G401.6 (cell line): Measurements from ENCODE around the gene TCP1.
A peak's percentile ranks its signal among the peaks of the same experiment; 100 is the strongest.
"Not testable (repeated sequence)": the region's sequence is repeated elsewhere in the genome, so short reads cannot be mapped to it uniquely, and the experiment has no call there.

Experiments used
- FAIRE-seq: peaks from 2 replicates; lab custom pipeline; 2012; peaks lifted over from hg19 to GRCh38; lab: Jason Lieb, UNC

Gene TCP1

GRCh38 chr6:159789377-159790148 is at the start of gene TCP1:
Gene TCP1, minus strand, starts transcription at chr6:159789602. Its CDS starts 134 bp downstream, at chr6:159789468.
- peak; percentile 97 for FAIRE-seq

- FAIRE-seq: no peak
These were observed 48.8 kb upstream of the TCP1 start for GRCh38 chr6:159838020-159838744.

GRCh38 chr6:159837511-159837910 is 48.1 kb upstream of the TCP1 start:
- FAIRE-seq: no peak

- FAIRE-seq: no peak
These were observed 47.5 kb upstream of the TCP1 start for GRCh38 chr6:159836718-159837490.

GRCh38 chr6:159833997-159834603 is 44.7 kb upstream of the TCP1 start:
- FAIRE-seq: no peak

GRCh38 chr6:159833556-159833955 is 44.2 kb upstream of the TCP1 start:
- no peak for FAIRE-seq

- FAIRE-seq: no peak
These were observed 43.5 kb upstream of the TCP1 start for GRCh38 chr6:159832946-159833345.

GRCh38 chr6:159831373-159831679 is 41.9 kb upstream of the TCP1 start:
- FAIRE-seq: no peak

GRCh38 chr6:159830501-159831372 is 41.3 kb upstream of the TCP1 start:
- FAIRE-seq: no peak

- FAIRE-seq: no peak
These were observed 40.1 kb upstream of the TCP1 start for GRCh38 chr6:159829526-159829925.

- no peak for FAIRE-seq
These were observed 38.7 kb upstream of the TCP1 start for GRCh38 chr6:159828074-159828473.

GRCh38 chr6:159826968-159827647 is 37.7 kb upstream of the TCP1 start:
- FAIRE-seq: no peak

- FAIRE-seq: no peak
These were observed 36.6 kb upstream of the TCP1 start for GRCh38 chr6:159826004-159826403.

- FAIRE-seq: not testable (repeated sequence)
These were observed 35.3 kb upstream of the TCP1 start for GRCh38 chr6:159824690-159825089.

GRCh38 chr6:159823953-159824352 is 34.6 kb upstream of the TCP1 start:
- no peak for FAIRE-seq

GRCh38 chr6:159821726-159822125 is 32.3 kb upstream of the TCP1 start:
- FAIRE-seq: no peak

GRCh38 chr6:159821122-159821521 is 31.7 kb upstream of the TCP1 start:
- no peak for FAIRE-seq

GRCh38 chr6:159819932-159820640 is 30.7 kb upstream of the TCP1 start:
- no peak for FAIRE-seq

- FAIRE-seq: no peak
These were observed 29.7 kb upstream of the TCP1 start for GRCh38 chr6:159819098-159819497.

- FAIRE-seq: no peak
These were observed 28.7 kb upstream of the TCP1 start for GRCh38 chr6:159817951-159818739.
